ENCODE results near the gene SEC31A. TPM values are rescaled to one million over a fixed set of nuclear protein-coding genes. Genes with fewer than 3 reads are reported as not detected.
"Not testable (repeated sequence)": the region's sequence is repeated elsewhere in the genome, so short reads cannot be mapped to it uniquely, and the experiment has no call there.

SEC31A gene
- polyA plus RNA-seq, 1 donor = 311 TPM

DNA sequence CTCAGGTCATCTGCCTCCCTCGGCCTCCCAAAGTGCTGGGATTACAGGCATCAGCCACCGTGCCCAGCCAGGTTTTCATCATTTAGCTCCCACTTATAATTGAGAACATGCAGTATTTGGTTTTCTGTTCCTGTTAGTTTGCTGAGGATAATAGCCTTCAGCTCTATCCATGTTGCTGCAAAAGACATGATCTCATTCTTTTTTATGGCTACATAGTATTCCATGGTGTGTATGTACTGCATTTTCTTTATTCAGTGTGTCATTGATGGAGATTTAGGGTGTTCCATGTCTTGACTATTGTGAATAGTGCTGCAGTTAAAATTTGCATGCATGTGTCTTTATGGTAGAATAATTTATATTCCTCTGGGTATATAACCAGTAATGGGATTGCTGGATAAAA is 23.0 kb upstream of the SEC31A start:
- DNase-seq; H3K9me3 ChIP-seq (ENCODE audit: control insufficient read depth, low read depth, low read length); H3K4me1 ChIP-seq (ENCODE audit: control insufficient read depth, insufficient read depth, low read length); H3K4me3 ChIP-seq (ENCODE audit: low read length); H3K27me3 ChIP-seq (ENCODE audit: control insufficient read depth, insufficient read depth, low read length); H3K27ac ChIP-seq (ENCODE audit: low read length): not testable (repeated sequence)
- no CpG with 5 or more reads among the region's 2 CpGs for WGBS (ENCODE audit: insufficient coverage, low lambda C conversion rate)
- peaks cover 14% of the 10 kb centered on the region for H3K36me3 ChIP-seq (ENCODE audit: control insufficient read depth, insufficient read depth, low read length)

DNA sequence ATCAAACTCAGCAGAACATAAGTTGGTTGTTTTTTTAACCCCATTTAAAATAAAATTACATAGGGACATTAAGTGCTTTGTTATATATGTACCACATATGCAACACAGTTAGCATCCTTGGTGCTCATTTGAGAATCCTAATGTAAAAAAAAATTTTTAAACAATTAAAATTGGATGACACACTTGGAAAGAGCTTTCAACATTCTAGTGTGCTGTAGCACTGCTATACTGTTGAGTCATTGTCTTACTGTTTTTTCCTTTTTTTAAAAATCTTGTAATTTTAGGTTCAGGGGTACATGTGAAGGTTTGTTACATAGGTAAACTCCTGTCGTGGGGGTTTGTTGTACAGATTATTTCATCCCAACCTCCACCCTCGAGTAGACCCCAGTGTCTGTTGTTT is 22.4 kb upstream of the SEC31A start:
- Histone ChIP-seq H3K27me3 (ENCODE audit: control insufficient read depth, insufficient read depth, low read length) (no peaks in the 10 kb centered on the region), H3K4me3 (ENCODE audit: low read length) (no peak overlapping the region), H3K4me1 (ENCODE audit: control insufficient read depth, insufficient read depth, low read length) (no peaks in the 10 kb centered on the region), H3K27ac (ENCODE audit: low read length) (no peak overlapping the region), H3K36me3 (ENCODE audit: control insufficient read depth, insufficient read depth, low read length) (peaks cover 18% of the 10 kb centered on the region), H3K9me3 (ENCODE audit: control insufficient read depth, low read depth, low read length) (no peaks in the 10 kb centered on the region)
- WGBS (ENCODE audit: insufficient coverage, low lambda C conversion rate) = 45% methylated on average over 2 of the region's 2 CpGs
- no peak for DNase-seq

DNA sequence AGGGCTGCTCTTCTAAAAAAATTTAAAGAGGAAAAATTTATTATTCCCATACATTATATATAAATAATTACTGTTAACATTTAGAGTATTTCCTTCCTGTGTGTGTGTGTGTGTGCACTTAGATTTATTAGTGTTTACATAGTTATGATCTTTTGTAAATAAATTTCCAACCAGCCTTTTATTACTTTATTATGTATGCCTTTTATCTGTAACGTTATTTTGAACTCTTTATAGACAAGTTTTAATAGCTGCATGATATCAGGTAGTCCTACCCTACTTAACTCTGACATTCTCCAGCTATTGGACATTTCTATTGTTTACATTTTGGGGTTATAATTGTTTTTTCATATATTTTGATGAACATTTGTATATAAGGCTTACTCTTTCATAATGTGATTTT is 18.4 kb upstream of the SEC31A start:
- Histone ChIP-seq H3K27ac (ENCODE audit: low read length) (no peak overlapping the region), H3K36me3 (ENCODE audit: control insufficient read depth, insufficient read depth, low read length) (peaks cover 15% of the 10 kb centered on the region), H3K4me3 (ENCODE audit: low read length) (no peak overlapping the region), H3K27me3 (ENCODE audit: control insufficient read depth, insufficient read depth, low read length) (no peaks in the 10 kb centered on the region), H3K4me1 (ENCODE audit: control insufficient read depth, insufficient read depth, low read length) (no peaks in the 10 kb centered on the region), H3K9me3 (ENCODE audit: control insufficient read depth, low read depth, low read length) (no peaks in the 10 kb centered on the region)
- WGBS (ENCODE audit: insufficient coverage, low lambda C conversion rate) = 20% methylated on average over 1 of the region's 1 CpG
- no peak for DNase-seq

DNA sequence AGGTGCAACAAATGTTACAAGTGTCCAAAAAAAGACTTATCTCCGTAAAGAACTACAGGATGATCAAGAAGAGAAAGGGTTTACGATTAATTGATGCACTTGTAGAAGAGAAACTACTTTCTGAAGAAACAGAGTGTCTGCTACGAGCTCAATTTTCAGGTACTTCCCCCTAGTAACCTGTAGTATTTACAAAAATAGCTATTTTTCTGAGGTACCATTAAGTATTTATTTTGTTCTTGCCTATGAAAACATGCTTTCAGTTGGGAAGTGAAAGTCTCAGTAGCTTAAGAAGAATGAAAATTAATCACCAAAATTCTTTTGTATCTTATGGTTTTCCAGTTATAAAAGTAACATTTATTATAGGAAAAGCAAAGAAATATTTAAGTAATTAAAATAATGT is 15.5 kb upstream of the SEC31A start:
- Histone ChIP-seq H3K36me3 (ENCODE audit: control insufficient read depth, insufficient read depth, low read length) (peaks cover 11% of the 10 kb centered on the region), H3K4me3 (ENCODE audit: low read length) (no peak overlapping the region), H3K27ac (ENCODE audit: low read length) (no peak overlapping the region), H3K9me3 (ENCODE audit: control insufficient read depth, low read depth, low read length) (no peaks in the 10 kb centered on the region), H3K27me3 (ENCODE audit: control insufficient read depth, insufficient read depth, low read length) (no peaks in the 10 kb centered on the region), H3K4me1 (ENCODE audit: control insufficient read depth, insufficient read depth, low read length) (peaks cover 5% of the 10 kb centered on the region)
- WGBS (ENCODE audit: insufficient coverage, low lambda C conversion rate) = 100% methylated on average over 1 of the region's 3 CpGs
- DNase-seq = no peak

GRCh38 chr4:82905205-82905604 is 14.3 kb upstream of the SEC31A start:
- no peak for DNase-seq
- WGBS (ENCODE audit: insufficient coverage, low lambda C conversion rate) = no CpG with 5 or more reads among the region's 2 CpGs

GRCh38 chr4:82903737-82904136 is 12.8 kb upstream of the SEC31A start:
- Histone ChIP-seq H3K36me3 (ENCODE audit: control insufficient read depth, insufficient read depth, low read length) (peaks cover 5% of the 10 kb centered on the region), H3K27me3 (ENCODE audit: control insufficient read depth, insufficient read depth, low read length) (no peaks in the 10 kb centered on the region), H3K4me1 (ENCODE audit: control insufficient read depth, insufficient read depth, low read length) (peaks cover 5% of the 10 kb centered on the region), H3K4me3 (ENCODE audit: low read length) (no peak overlapping the region), H3K9me3 (ENCODE audit: control insufficient read depth, low read depth, low read length) (no peaks in the 10 kb centered on the region), H3K27ac (ENCODE audit: low read length) (peak overlapping the region; percentile 70)
- 50% methylated on average over 1 of the region's 5 CpGs for WGBS (ENCODE audit: insufficient coverage, low lambda C conversion rate)
- peak; percentile 40 to 71 for DNase-seq

More at GRCh38 chr4:82905205-82905604, 14.3 kb upstream of the SEC31A start:
- Histone ChIP-seq H3K4me3 (ENCODE audit: low read length) (no peak overlapping the region), H3K27ac (ENCODE audit: low read length) (no peak overlapping the region), H3K9me3 (ENCODE audit: control insufficient read depth, low read depth, low read length) (no peaks in the 10 kb centered on the region), H3K4me1 (ENCODE audit: control insufficient read depth, insufficient read depth, low read length) (peaks cover 5% of the 10 kb centered on the region), H3K36me3 (ENCODE audit: control insufficient read depth, insufficient read depth, low read length) (peaks cover 5% of the 10 kb centered on the region), H3K27me3 (ENCODE audit: control insufficient read depth, insufficient read depth, low read length) (no peaks in the 10 kb centered on the region)

- Histone ChIP-seq H3K9me3 (ENCODE audit: control insufficient read depth, low read depth, low read length) (no peaks in the 10 kb centered on the region), H3K36me3 (ENCODE audit: control insufficient read depth, insufficient read depth, low read length) (peaks cover 6% of the 10 kb centered on the region), H3K4me1 (ENCODE audit: control insufficient read depth, insufficient read depth, low read length) (peaks cover 9% of the 10 kb centered on the region), H3K27ac (ENCODE audit: low read length) (peak overlapping the region; percentile 92), H3K27me3 (ENCODE audit: control insufficient read depth, insufficient read depth, low read length) (no peaks in the 10 kb centered on the region), H3K4me3 (ENCODE audit: low read length) (peak overlapping the region; percentile 91)
- no CpG with 5 or more reads among the region's 8 CpGs for WGBS (ENCODE audit: insufficient coverage, low lambda C conversion rate)
- no peak for DNase-seq
These were observed 10.3 kb upstream of the SEC31A start for GRCh38 chr4:82901183-82901718.

GRCh38 chr4:82900411-82901182 is 9.6 kb upstream of the SEC31A start, which contains the start of gene THAP9:
Gene THAP9 (plus strand): TSS chr4:82900735. CDS start chr4:82900803, 68 bp downstream.
- DNase-seq = peak; percentile 99 to 100
- Histone ChIP-seq H3K9me3 (ENCODE audit: control insufficient read depth, low read depth, low read length) (no peaks in the 10 kb centered on the region), H3K27me3 (ENCODE audit: control insufficient read depth, insufficient read depth, low read length) (no peaks in the 10 kb centered on the region), H3K4me3 (ENCODE audit: low read length) (peak within 1 kb of the TSS; percentile 91), H3K36me3 (ENCODE audit: control insufficient read depth, insufficient read depth, low read length) (peaks cover 5% of the 10 kb centered on the region), H3K4me1 (ENCODE audit: control insufficient read depth, insufficient read depth, low read length) (peaks cover 9% of the 10 kb centered on the region), H3K27ac (ENCODE audit: low read length) (peak within 1 kb of the TSS; percentile 92)
- 0% methylated on average over 2 of the region's 67 CpGs for WGBS (ENCODE audit: insufficient coverage, low lambda C conversion rate)

DNA sequence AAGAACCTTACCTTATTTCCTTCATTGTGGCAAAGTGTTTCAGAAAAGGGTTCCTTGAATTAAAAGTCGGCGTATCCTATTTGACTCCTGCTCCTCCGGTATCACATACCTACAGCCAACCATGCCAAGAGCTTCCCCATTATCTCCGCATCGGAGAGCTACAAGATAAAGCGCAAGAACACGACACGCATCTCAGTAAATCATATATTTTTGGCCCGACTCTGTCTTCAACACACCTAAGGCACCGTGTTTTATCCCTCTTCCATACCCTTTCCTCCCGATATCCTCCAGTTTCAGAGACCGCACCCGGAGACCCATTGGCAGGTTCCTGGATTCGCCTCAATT is 9.1 kb upstream of the SEC31A start:
- H3K4me3 ChIP-seq (ENCODE audit: low read length) = peak overlapping the region; percentile 91
- 0% methylated on average over 4 of the region's 14 CpGs for WGBS (ENCODE audit: insufficient coverage, low lambda C conversion rate)
- peak overlapping the region; percentile 92 for H3K27ac ChIP-seq (ENCODE audit: low read length)
- peaks cover 4% of the 10 kb centered on the region for H3K36me3 ChIP-seq (ENCODE audit: control insufficient read depth, insufficient read depth, low read length)
- peaks cover 9% of the 10 kb centered on the region for H3K4me1 ChIP-seq (ENCODE audit: control insufficient read depth, insufficient read depth, low read length)
- H3K9me3 ChIP-seq (ENCODE audit: control insufficient read depth, low read depth, low read length) = no peaks in the 10 kb centered on the region
- DNase-seq = no peak
- no peaks in the 10 kb centered on the region for H3K27me3 ChIP-seq (ENCODE audit: control insufficient read depth, insufficient read depth, low read length)

DNA sequence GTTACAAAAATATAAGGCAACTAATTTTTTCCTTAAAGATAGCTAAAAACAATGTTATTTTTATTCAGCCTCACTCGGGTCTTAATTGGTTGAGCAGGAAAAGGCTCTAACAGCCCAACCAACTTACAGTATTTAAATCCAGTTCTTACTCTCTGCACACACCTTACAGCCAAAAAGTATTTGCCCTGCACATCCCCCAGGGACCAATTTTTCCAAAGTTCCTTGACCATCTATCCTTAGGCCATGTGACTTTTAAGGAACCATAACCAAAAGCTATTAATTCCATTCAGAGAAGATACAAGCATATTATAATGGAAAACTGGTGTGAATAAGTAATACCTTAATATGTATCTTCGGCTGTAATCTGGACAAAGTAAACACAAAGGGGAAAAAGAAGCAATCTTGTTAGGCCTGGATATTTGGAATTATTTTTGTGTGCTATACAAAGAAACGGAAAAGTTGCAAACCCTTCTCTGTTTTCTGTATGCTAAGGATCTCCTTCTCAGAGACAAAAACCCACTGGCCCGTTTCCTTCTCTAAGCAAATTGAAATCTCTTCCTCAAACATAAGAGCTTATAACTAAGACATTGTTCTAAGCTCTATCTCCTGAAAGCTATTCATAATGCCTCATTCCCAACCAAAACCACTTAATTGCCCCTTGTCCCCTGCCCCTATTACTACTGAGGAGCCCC is 8.6 kb upstream of the SEC31A start:
- Histone ChIP-seq H3K4me1 (ENCODE audit: control insufficient read depth, insufficient read depth, low read length) (peaks cover 9% of the 10 kb centered on the region), H3K36me3 (ENCODE audit: control insufficient read depth, insufficient read depth, low read length) (peaks cover 4% of the 10 kb centered on the region), H3K27ac (ENCODE audit: low read length) (peak overlapping the region; percentile 92), H3K27me3 (ENCODE audit: control insufficient read depth, insufficient read depth, low read length) (no peaks in the 10 kb centered on the region), H3K9me3 (ENCODE audit: control insufficient read depth, low read depth, low read length) (no peaks in the 10 kb centered on the region), H3K4me3 (ENCODE audit: low read length) (peak overlapping the region; percentile 91)
- WGBS (ENCODE audit: insufficient coverage, low lambda C conversion rate) = 0% methylated on average over 3 of the region's 4 CpGs
- peak in 1 of 2 donors; percentile 30 for DNase-seq

Data from large intestine (tissue), 3 donors.